SK-N-MC (cell line): Measurements from ENCODE around the gene DNAJB1.

Experiments
- DNase-seq: peaks from one replicate; pipeline ENCODE4 v3.0.0-alpha.2; 2011; ENCODE audit warnings: low read depth, low spot score
- H3K27ac ChIP-seq: fragments of 200-600 bp; sonication (generic); 2 replicates; pipeline ENCODE4 v1.5.1; 2016; ENCODE audit warnings: mixed run types
- H3K36me3 ChIP-seq: fragments of 200-600 bp; sonication (generic); 2 replicates; pipeline ENCODE4 v1.6.1; 2017; ENCODE audit warnings: antibody characterized with exemption, low read length, mixed read lengths; ENCODE audit not compliant: insufficient read depth
- H3K4me3 ChIP-seq: fragments of 200-600 bp; sonication (generic); 2 replicates; pipeline ENCODE4 v1.5.1; 2016
- H3K9ac ChIP-seq: fragments of 200-600 bp; sonication (generic); 2 replicates; pipeline ENCODE4 v1.8.0; 2017; ENCODE audit warnings: mixed run types, mixed read lengths; ENCODE audit not compliant: insufficient read length
- H3K9me3 ChIP-seq: fragments of 200-600 bp; sonication (generic); 2 replicates; pipeline ENCODE4 v1.6.1; 2017; ENCODE audit warnings: low read depth, mild to moderate bottlenecking, antibody characterized with exemption, low read length, moderate library complexity, mixed read lengths
- EZH2 ChIP-seq: fragments of 200-600 bp; sonication (generic); IDR thresholded peaks from one replicate; pipeline ENCODE4 v1.6.1; 2017; ENCODE audit warnings: antibody characterized with exemption
- FOXP2 ChIP-seq: optimal IDR thresholded peaks from 2 replicates; pipeline ENCODE3; 2011; ENCODE audit warnings: mild to moderate bottlenecking, moderate library complexity; ENCODE audit not compliant: insufficient read depth; ENCODE audit errors: extremely low read length, control extremely low read depth
- POLR2AphosphoS5 ChIP-seq: IDR thresholded peaks from 2 replicates; pipeline ENCODE4 v1.6.1; 2012; ENCODE audit warnings: mild to moderate bottlenecking, low read depth, low read length, borderline replicate concordance

DNAJB1 gene

GRCh38 chr19:14479975-14480699 lies 38.1 kb downstream of the DNAJB1 start:
- TF ChIP-seq FOXP2 (no peak), EZH2 (no peak), POLR2AphosphoS5 (no peak)
- no peak overlapping the region for H3K27ac ChIP-seq
- H3K9ac ChIP-seq, result no peak overlapping the region
- DNase-seq, result no peak
- peaks cover 8% of the 10 kb centered on the region for H3K36me3 ChIP-seq
- no peak overlapping the region for H3K4me3 ChIP-seq
- no peaks in the 10 kb centered on the region for H3K9me3 ChIP-seq

GRCh38 chr19:14479309-14479974 lies 38.8 kb downstream of the DNAJB1 start:
- Histone ChIP-seq H3K27ac (no peak overlapping the region), H3K36me3 (peaks cover 8% of the 10 kb centered on the region), H3K9ac (no peak overlapping the region), H3K4me3 (no peak overlapping the region), H3K9me3 (no peaks in the 10 kb centered on the region)
- DNase-seq, result no peak
- TF ChIP-seq EZH2 (no peak), POLR2AphosphoS5 (no peak), FOXP2 (no peak)

GRCh38 chr19:14478113-14478545 lies 40.1 kb downstream of the DNAJB1 start:
- no peak overlapping the region for H3K4me3 ChIP-seq
- no peak for DNase-seq
- no peak overlapping the region for H3K9ac ChIP-seq
- H3K36me3 ChIP-seq, result peaks cover 8% of the 10 kb centered on the region
- no peak for TF ChIP-seq EZH2
- TF ChIP-seq POLR2AphosphoS5, result no peak
- no peak for TF ChIP-seq FOXP2
- H3K9me3 ChIP-seq, result no peaks in the 10 kb centered on the region
- H3K27ac ChIP-seq, result no peak overlapping the region

GRCh38 chr19:14477418-14478112 lies 40.6 kb downstream of the DNAJB1 start:
- no peak overlapping the region for H3K9ac ChIP-seq
- H3K36me3 ChIP-seq, result peaks cover 8% of the 10 kb centered on the region

GRCh38 chr19:14476673-14477401 lies 41.4 kb downstream of the DNAJB1 start:
- H3K9me3 ChIP-seq, result no peaks in the 10 kb centered on the region
- no peak for DNase-seq
- H3K27ac ChIP-seq, result peak overlapping the region; percentile 60; the same call in 1 of the 2 replicates
- TF ChIP-seq POLR2AphosphoS5, result no peak
- peak; percentile 32 for TF ChIP-seq FOXP2
- TF ChIP-seq EZH2, result no peak
- peaks cover 8% of the 10 kb centered on the region for H3K36me3 ChIP-seq
- H3K4me3 ChIP-seq, result peak overlapping the region; percentile 26; the same call in 1 of the 2 replicates
- no peak overlapping the region for H3K9ac ChIP-seq

More at GRCh38 chr19:14477418-14478112, 40.6 kb downstream of the DNAJB1 start:
- TF ChIP-seq FOXP2, result peak; percentile 44
- no peak for TF ChIP-seq EZH2
- no peak for TF ChIP-seq POLR2AphosphoS5
- DNase-seq, result no peak
- Histone ChIP-seq H3K9me3 (no peaks in the 10 kb centered on the region), H3K27ac (peak overlapping the region; percentile 60), H3K4me3 (peak overlapping the region; percentile 26)

- Histone ChIP-seq H3K36me3 (peaks cover 8% of the 10 kb centered on the region), H3K27ac (no peak overlapping the region), H3K9ac (no peak overlapping the region), H3K4me3 (no peak overlapping the region), H3K9me3 (no peaks in the 10 kb centered on the region)
- TF ChIP-seq EZH2 (no peak), POLR2AphosphoS5 (no peak), FOXP2 (no peak)
- no peak for DNase-seq
Measured at GRCh38 chr19:14476327-14476672, 41.9 kb downstream of the DNAJB1 start.

- TF ChIP-seq FOXP2, result no peak
- TF ChIP-seq POLR2AphosphoS5, result no peak
- no peak for TF ChIP-seq EZH2
- Histone ChIP-seq H3K9ac (peak within 1 kb of the TSS; percentile 20), H3K9me3 (no peaks in the 10 kb centered on the region), H3K36me3 (peaks cover 8% of the 10 kb centered on the region), H3K4me3 (peak within 1 kb of the TSS; percentile 52; the same call in 1 of the 2 replicates), H3K27ac (peak within 1 kb of the TSS; percentile 50)
- no peak for DNase-seq
Measured at GRCh38 chr19:14475251-14476073, 42.7 kb downstream of the DNAJB1 start, which contains the start of gene PTGER1. PTGER1 (minus strand) TSS chr19:14475354; CDS start chr19:14474320, 1,034 bp downstream.
